ENCODE measurements around the gene AP3D1. TPM values are rescaled to one million over a fixed set of nuclear protein-coding genes. Genes with fewer than 3 reads are reported as not detected.

The AP3D1 gene
- total RNA-seq, 2 donors from 2014 or later, result 82.2 to 86.0 TPM

- ATAC-seq, result no peak
- peak overlapping the region; percentile 75 for H3K4me3 Mint-ChIP-seq
- no peak for DNase-seq
- peaks cover 10% of the 10 kb centered on the region for H3K4me1 Mint-ChIP-seq
- H3K9me3 ChIP-seq (ENCODE audit: control insufficient read depth, low read length, poor library complexity, severe bottlenecking), result no peaks in the 10 kb centered on the region
- no peaks in the 10 kb centered on the region for H3K27me3 Mint-ChIP-seq
- H3K36me3 Mint-ChIP-seq (ENCODE audit: low read depth), result peaks cover 8% of the 10 kb centered on the region
- no peak overlapping the region for H3K27ac Mint-ChIP-seq
Observed at GRCh38 chr19:2113439-2114211, 37.7 kb downstream of the AP3D1 start.

- Mint-ChIP-seq H3K27me3 (no peaks in the 10 kb centered on the region), H3K4me1 (peaks cover 12% of the 10 kb centered on the region), H3K4me3 (no peak overlapping the region), H3K27ac (no peak overlapping the region), H3K36me3 (ENCODE audit: low read depth) (peaks cover 10% of the 10 kb centered on the region)
- no peaks in the 10 kb centered on the region for H3K9me3 ChIP-seq (ENCODE audit: control insufficient read depth, low read length, poor library complexity, severe bottlenecking)
- DNase-seq (no peak), ATAC-seq (no peak)
Observed at GRCh38 chr19:2112516-2113320, 38.6 kb downstream of the AP3D1 start.

GRCh38 chr19:2111886-2112285 is 39.5 kb downstream of the AP3D1 start:
- Mint-ChIP-seq H3K27me3 (no peaks in the 10 kb centered on the region), H3K4me1 (peaks cover 12% of the 10 kb centered on the region), H3K27ac (peak overlapping the region; percentile 27), H3K36me3 (ENCODE audit: low read depth) (peaks cover 10% of the 10 kb centered on the region), H3K4me3 (no peak overlapping the region)
- DNase-seq, result no peak
- no peak for ATAC-seq
- H3K9me3 ChIP-seq (ENCODE audit: control insufficient read depth, low read length, poor library complexity, severe bottlenecking), result no peaks in the 10 kb centered on the region

- Mint-ChIP-seq H3K4me3 (no peak overlapping the region), H3K36me3 (ENCODE audit: low read depth) (peaks cover 13% of the 10 kb centered on the region), H3K27ac (peak overlapping the region; percentile 27), H3K27me3 (no peaks in the 10 kb centered on the region), H3K4me1 (peaks cover 12% of the 10 kb centered on the region)
- ATAC-seq, result no peak
- DNase-seq, result no peak
- H3K9me3 ChIP-seq (ENCODE audit: control insufficient read depth, low read length, poor library complexity, severe bottlenecking), result no peaks in the 10 kb centered on the region
Observed at GRCh38 chr19:2111425-2111824, 39.9 kb downstream of the AP3D1 start.

- H3K4me3 Mint-ChIP-seq, result no peak overlapping the region
- peaks cover 13% of the 10 kb centered on the region for H3K36me3 Mint-ChIP-seq (ENCODE audit: low read depth)
- H3K4me1 Mint-ChIP-seq, result peaks cover 12% of the 10 kb centered on the region
- H3K27me3 Mint-ChIP-seq, result no peaks in the 10 kb centered on the region
- no peak overlapping the region for H3K27ac Mint-ChIP-seq
- ATAC-seq (no peak), DNase-seq (no peak)
- H3K9me3 ChIP-seq (ENCODE audit: control insufficient read depth, low read length, poor library complexity, severe bottlenecking), result no peaks in the 10 kb centered on the region
Observed at GRCh38 chr19:2110822-2111221, 40.5 kb downstream of the AP3D1 start.

GRCh38 chr19:2109046-2109864 is 42.1 kb downstream of the AP3D1 start:
- no peaks in the 10 kb centered on the region for H3K27me3 Mint-ChIP-seq
- ATAC-seq, result no peak
- H3K9me3 ChIP-seq (ENCODE audit: control insufficient read depth, low read length, poor library complexity, severe bottlenecking), result no peaks in the 10 kb centered on the region
- H3K36me3 Mint-ChIP-seq (ENCODE audit: low read depth), result peaks cover 10% of the 10 kb centered on the region
- H3K27ac Mint-ChIP-seq, result no peak overlapping the region
- H3K4me1 Mint-ChIP-seq, result peaks cover 11% of the 10 kb centered on the region
- no peak overlapping the region for H3K4me3 Mint-ChIP-seq
- no peak for DNase-seq

- no peak for ATAC-seq
- Mint-ChIP-seq H3K27ac (no peak overlapping the region), H3K4me1 (peaks cover 7% of the 10 kb centered on the region), H3K4me3 (no peak overlapping the region), H3K27me3 (no peaks in the 10 kb centered on the region), H3K36me3 (ENCODE audit: low read depth) (peaks cover 5% of the 10 kb centered on the region)
- no peaks in the 10 kb centered on the region for H3K9me3 ChIP-seq (ENCODE audit: control insufficient read depth, low read length, poor library complexity, severe bottlenecking)
- DNase-seq, result no peak
Observed at GRCh38 chr19:2108251-2109016, 42.9 kb downstream of the AP3D1 start.

GRCh38 chr19:2103045-2103707 is 48.2 kb downstream of the AP3D1 start:
- H3K4me3 Mint-ChIP-seq, result no peak overlapping the region
- H3K27ac Mint-ChIP-seq, result no peak overlapping the region
- ATAC-seq, result no peak

GRCh38 chr19:2101417-2102335 is 49.7 kb downstream of the AP3D1 start:
- H3K36me3 Mint-ChIP-seq (ENCODE audit: low read depth), result peaks cover 5% of the 10 kb centered on the region
- H3K4me1 Mint-ChIP-seq, result peaks cover 7% of the 10 kb centered on the region

More at GRCh38 chr19:2103045-2103707, 48.2 kb downstream of the AP3D1 start:
- H3K4me1 Mint-ChIP-seq, result peaks cover 4% of the 10 kb centered on the region
- peaks cover 9% of the 10 kb centered on the region for H3K36me3 Mint-ChIP-seq (ENCODE audit: low read depth)
- no peak for DNase-seq
- H3K9me3 ChIP-seq (ENCODE audit: control insufficient read depth, low read length, poor library complexity, severe bottlenecking), result no peaks in the 10 kb centered on the region
- no peaks in the 10 kb centered on the region for H3K27me3 Mint-ChIP-seq

GRCh38 chr19:2100719-2101061 is 50.7 kb downstream of the AP3D1 start:
- Mint-ChIP-seq H3K4me3 (no peak overlapping the region), H3K27ac (no peak overlapping the region)
- ATAC-seq, result no peak

More at GRCh38 chr19:2101417-2102335, 49.7 kb downstream of the AP3D1 start:
- no peak for DNase-seq
- ATAC-seq, result no peak
- no peaks in the 10 kb centered on the region for H3K9me3 ChIP-seq (ENCODE audit: control insufficient read depth, low read length, poor library complexity, severe bottlenecking)
- Mint-ChIP-seq H3K27me3 (no peaks in the 10 kb centered on the region), H3K4me3 (no peak overlapping the region), H3K27ac (peak overlapping the region; percentile 19)

GRCh38 chr19:2099937-2100718 is 51.2 kb downstream of the AP3D1 start:
- H3K27ac Mint-ChIP-seq, result no peak overlapping the region
- ATAC-seq (no peak), DNase-seq (no peak)
- peaks cover 8% of the 10 kb centered on the region for H3K4me1 Mint-ChIP-seq
- no peaks in the 10 kb centered on the region for H3K9me3 ChIP-seq (ENCODE audit: control insufficient read depth, low read length, poor library complexity, severe bottlenecking)
- no peaks in the 10 kb centered on the region for H3K27me3 Mint-ChIP-seq
- H3K36me3 Mint-ChIP-seq (ENCODE audit: low read depth), result peaks cover 4% of the 10 kb centered on the region
- H3K4me3 Mint-ChIP-seq, result no peak overlapping the region

More at GRCh38 chr19:2100719-2101061, 50.7 kb downstream of the AP3D1 start:
- Mint-ChIP-seq H3K4me1 (peaks cover 7% of the 10 kb centered on the region), H3K27me3 (no peaks in the 10 kb centered on the region), H3K36me3 (ENCODE audit: low read depth) (peaks cover 4% of the 10 kb centered on the region)
- no peak for DNase-seq
- no peaks in the 10 kb centered on the region for H3K9me3 ChIP-seq (ENCODE audit: control insufficient read depth, low read length, poor library complexity, severe bottlenecking)

Measured in T-helper 17 cell (primary cell).